Natural killer cell (primary cell): Measurements from ENCODE around the gene BARX1. TPM values are rescaled to one million over a fixed set of nuclear protein-coding genes. Genes with fewer than 3 reads are reported as not detected.

Experiments
- ATAC-seq, 3 donors: fragments of 150-1000 bp in 2 of 3; fragments of 200-7000 bp in 1 of 3; cut with Tn5 transposase; 1 replicate in 1 of 3; 2 replicates in 2 of 3; pipeline ENCODE4 v1.10.0; 2021; ENCODE audit warnings: mild to moderate bottlenecking in 2 of 3, moderate library complexity in 2 of 3
- DNase-seq, 2 donors: peaks; one replicate each; pipeline versions ENCODE4 v3.0.0 to v3.0.0-alpha.2; 2013 to 2021; ENCODE audit warnings: mixed read lengths in 1 of 2
- H3K27ac ChIP-seq: one replicate; pipeline ENCODE4 v1.5.1; 2013; ENCODE audit warnings: mild to moderate bottlenecking, low read length
- H3K27me3 ChIP-seq: one replicate; pipeline ENCODE4 v1.6.1; 2013; ENCODE audit warnings: low read length; ENCODE audit not compliant: control insufficient read depth, insufficient read depth
- H3K36me3 ChIP-seq: one replicate; pipeline ENCODE4 v1.6.1; 2013; ENCODE audit warnings: low read length; ENCODE audit not compliant: control insufficient read depth, insufficient read depth
- H3K4me1 ChIP-seq: one replicate; pipeline ENCODE4 v1.6.1; 2013; ENCODE audit warnings: low read length; ENCODE audit not compliant: control insufficient read depth, insufficient read depth
- H3K4me3 ChIP-seq: one replicate; pipeline ENCODE4 v1.5.1; 2013; ENCODE audit warnings: low read length
- H3K9me3 ChIP-seq: one replicate; pipeline ENCODE4 v1.6.1; 2013; ENCODE audit warnings: low read length; ENCODE audit not compliant: control insufficient read depth, insufficient read depth
- H3K27ac Mint-ChIP-seq, 2 donors: one replicate each; pipeline ENCODE4 v1.8.0; 2022; ENCODE audit warnings: mild to moderate bottlenecking in 2 of 2, mixed read lengths in 2 of 2, moderate library complexity in 1 of 2
- H3K27me3 Mint-ChIP-seq, 2 donors: one replicate each; pipeline ENCODE4 v1.8.0; 2022; ENCODE audit warnings: low read depth in 2 of 2, mixed read lengths in 2 of 2
- H3K36me3 Mint-ChIP-seq: one replicate; pipeline ENCODE4 v1.8.0; 2022; ENCODE audit warnings: mixed read lengths
- H3K4me1 Mint-ChIP-seq, 2 donors: one replicate each; pipeline ENCODE4 v1.8.0; 2022; ENCODE audit warnings: mixed read lengths in 2 of 2
- H3K4me3 Mint-ChIP-seq: one replicate; pipeline ENCODE4 v1.8.0; 2022; ENCODE audit warnings: mild to moderate bottlenecking, moderate library complexity, mixed read lengths
- H3K9me3 Mint-ChIP-seq, 2 donors: one replicate each; pipeline ENCODE4 v1.8.0; 2022; ENCODE audit warnings: mixed read lengths in 2 of 2
- CTCF ChIP-seq: fragments of 200-600 bp; IDR thresholded peaks from one replicate; pipeline ENCODE4 v1.8.0; 2022; ENCODE audit warnings: antibody characterized with exemption
- WGBS: methylation state at CpG from one replicate; pipeline ENCODE4 v1.1.7; 2013; ENCODE audit warnings: missing lambda C conversion rate; ENCODE audit not compliant: insufficient coverage; 5-methylcytosine and 5-hydroxymethylcytosine counted together
- intact Hi-C: fragments of 100-400 bp; cut with micrococcal nuclease; formaldehyde crosslinking; loops from one replicate; pipeline ENCODE4 v1.14.2; 2022
- total RNA-seq, 4 donors: library from RNA; stranded (reverse); fragments of 120-200 nt in 1 of 4; gene quantifications; one replicate each; pipeline versions ENCODE4 v1.2.3 to v1.2.4, GENCODE V29; 2013 to 2022

The BARX1 gene
- total RNA-seq, 3 donors from 2014 or later (not counting 1 experiment from before 2014, with no cell fraction given): not detected

- Mint-ChIP-seq H3K27ac (no peak overlapping the region), H3K36me3 (no peaks in the 10 kb centered on the region), H3K9me3 (no peaks in the 10 kb centered on the region), H3K4me3 (peak overlapping the region; percentile 40), H3K4me1 (peaks cover 21 to 42% of the 10 kb centered on the region in 2 donors), H3K27me3 (peaks cover 60 to 65% of the 10 kb centered on the region in 2 donors)
- no peak overlapping the region for H3K4me3 ChIP-seq
- intact Hi-C loops: no loop called here
- WGBS: 22% methylated on average over 9 of the region's 10 CpGs
- no peaks in the 10 kb centered on the region for H3K36me3 ChIP-seq
- H3K27ac ChIP-seq: no peak overlapping the region
- H3K4me1 ChIP-seq: peaks cover 41% of the 10 kb centered on the region
- DNase-seq: no peak
- ATAC-seq: no peak
- H3K9me3 ChIP-seq: no peaks in the 10 kb centered on the region
- TF ChIP-seq CTCF: no peak
- H3K27me3 ChIP-seq: peaks cover 52% of the 10 kb centered on the region
Measured at GRCh38 chr9:93959739-93960154, 4.6 kb upstream of the BARX1 start.

GRCh38 chr9:93958819-93959682 lies 3.9 kb upstream of the BARX1 start:
- 3% methylated on average over 66 of the region's 66 CpGs for WGBS
- no peak overlapping the region for H3K27ac ChIP-seq
- H3K27me3 ChIP-seq: peaks cover 53% of the 10 kb centered on the region
- Mint-ChIP-seq H3K27ac (no peak overlapping the region), H3K4me3 (peak overlapping the region; percentile 40), H3K9me3 (no peaks in the 10 kb centered on the region), H3K27me3 (peaks cover 58 to 61% of the 10 kb centered on the region in 2 donors), H3K4me1 (peaks cover 21 to 42% of the 10 kb centered on the region in 2 donors), H3K36me3 (no peaks in the 10 kb centered on the region)
- no peaks in the 10 kb centered on the region for H3K36me3 ChIP-seq
- peaks cover 42% of the 10 kb centered on the region for H3K4me1 ChIP-seq
- intact Hi-C loops: no loop called here
- ATAC-seq: no peak
- no peaks in the 10 kb centered on the region for H3K9me3 ChIP-seq
- DNase-seq: no peak
- no peak overlapping the region for H3K4me3 ChIP-seq
- TF ChIP-seq CTCF: no peak

DNA sequence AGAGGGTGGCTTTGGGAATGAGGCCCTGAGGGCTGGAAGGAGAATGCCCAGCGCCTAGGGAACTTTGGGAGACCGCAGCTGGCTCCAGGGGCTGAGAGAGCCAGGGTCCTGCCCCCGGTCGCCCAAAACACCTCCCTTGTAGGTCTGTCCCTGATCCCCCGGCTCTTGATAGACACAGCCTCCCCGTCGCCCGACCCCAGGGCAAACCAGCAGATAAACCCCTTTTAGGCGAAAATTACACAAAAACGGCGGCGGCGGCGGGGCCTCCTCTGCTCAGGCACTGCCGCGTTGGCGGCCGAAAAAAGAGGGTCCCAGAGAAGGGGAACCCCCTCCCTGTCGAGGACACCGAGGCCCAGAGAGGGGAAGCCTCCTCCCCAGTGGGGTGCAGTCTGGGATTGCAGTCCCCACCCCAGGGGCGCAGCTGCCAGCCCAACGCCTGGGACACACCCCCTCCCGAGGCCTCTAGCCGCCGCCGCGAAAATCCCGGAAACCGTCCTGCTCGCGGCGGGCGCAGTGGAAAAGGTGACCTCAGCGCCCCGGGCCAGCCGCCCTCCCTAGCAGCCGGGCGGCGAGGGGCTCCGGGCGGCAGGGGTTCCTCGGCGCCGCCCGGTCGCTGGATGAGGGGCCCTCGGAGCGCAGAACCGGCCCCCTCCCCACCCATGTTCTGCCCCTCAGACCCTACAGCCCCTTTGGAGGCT lies 3.1 kb upstream of the BARX1 start:
- H3K4me3 ChIP-seq: no peak overlapping the region
- intact Hi-C loops: no loop called here

More for the DNA sequence above, 3.1 kb upstream of the BARX1 start:
- ATAC-seq (no peak), DNase-seq (no peak)
- WGBS: 9% methylated on average over 49 of the region's 49 CpGs
- Histone ChIP-seq H3K36me3 (no peaks in the 10 kb centered on the region), H3K4me1 (peaks cover 48% of the 10 kb centered on the region), H3K27me3 (peaks cover 61% of the 10 kb centered on the region), H3K27ac (no peak overlapping the region), H3K9me3 (no peaks in the 10 kb centered on the region)
- H3K9me3 Mint-ChIP-seq: no peaks in the 10 kb centered on the region
- H3K36me3 Mint-ChIP-seq: no peaks in the 10 kb centered on the region
- peaks cover 66 to 68% of the 10 kb centered on the region in 2 donors for H3K27me3 Mint-ChIP-seq
- H3K4me3 Mint-ChIP-seq: peak overlapping the region; percentile 28
- H3K4me1 Mint-ChIP-seq: peaks cover 27 to 49% of the 10 kb centered on the region in 2 donors
- no peak for TF ChIP-seq CTCF
- no peak overlapping the region for H3K27ac Mint-ChIP-seq
